OCI-LY1 (cell line): ENCODE measurements around the gene CABCOCO1.

Experiments used
- EZH2 ChIP-seq: fragments of 200-600 bp; sonication (generic), shearing (Covaris generic); IDR thresholded peaks from 2 replicates; pipeline ENCODE4 v1.8.0; 2017; ENCODE audit warnings: borderline replicate concordance, mixed run types, mild to moderate bottlenecking, antibody characterized with exemption, low read length, moderate library complexity, mixed read lengths
- TF ChIP-seq, protein P1 (sequence below): fragments of 200-600 bp; sonication (generic), shearing (Covaris generic); IDR thresholded peaks from 2 replicates; pipeline ENCODE4 v1.5.1; 2017; ENCODE audit warnings: mild to moderate bottlenecking, antibody characterized with exemption, low read length, moderate library complexity, mixed read lengths

DNA sequence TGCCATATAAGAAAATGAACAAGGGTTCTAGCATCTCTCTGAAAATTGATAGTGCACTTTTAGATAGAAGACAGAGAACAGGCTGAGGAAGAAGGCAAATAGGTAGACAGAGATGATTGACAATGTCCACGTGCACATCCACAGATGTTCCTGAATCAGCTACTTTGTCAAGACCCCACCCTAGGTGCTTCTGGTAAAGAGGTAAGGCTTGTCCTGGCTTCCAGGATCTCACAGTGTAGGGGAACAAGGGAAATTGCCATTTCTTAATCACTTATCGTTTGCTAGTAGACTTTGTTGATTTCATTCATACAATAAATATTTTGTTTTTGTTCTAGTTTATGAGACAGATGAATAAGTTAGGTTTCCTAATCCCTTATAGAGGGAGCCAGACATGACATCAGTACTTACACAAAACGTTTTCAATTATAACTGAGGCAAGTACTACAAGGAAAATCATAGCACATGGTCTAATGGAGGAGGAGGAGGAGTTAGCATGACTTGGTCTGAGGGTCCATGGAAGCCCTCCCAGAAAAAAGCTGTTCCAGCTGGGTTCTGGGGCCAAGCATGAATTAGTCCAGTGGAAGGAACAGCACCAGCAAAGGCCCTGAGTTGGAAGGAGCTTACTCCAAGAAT lies 122.9 kb downstream of the CABCOCO1 start:
- TF ChIP-seq, protein P1, sequence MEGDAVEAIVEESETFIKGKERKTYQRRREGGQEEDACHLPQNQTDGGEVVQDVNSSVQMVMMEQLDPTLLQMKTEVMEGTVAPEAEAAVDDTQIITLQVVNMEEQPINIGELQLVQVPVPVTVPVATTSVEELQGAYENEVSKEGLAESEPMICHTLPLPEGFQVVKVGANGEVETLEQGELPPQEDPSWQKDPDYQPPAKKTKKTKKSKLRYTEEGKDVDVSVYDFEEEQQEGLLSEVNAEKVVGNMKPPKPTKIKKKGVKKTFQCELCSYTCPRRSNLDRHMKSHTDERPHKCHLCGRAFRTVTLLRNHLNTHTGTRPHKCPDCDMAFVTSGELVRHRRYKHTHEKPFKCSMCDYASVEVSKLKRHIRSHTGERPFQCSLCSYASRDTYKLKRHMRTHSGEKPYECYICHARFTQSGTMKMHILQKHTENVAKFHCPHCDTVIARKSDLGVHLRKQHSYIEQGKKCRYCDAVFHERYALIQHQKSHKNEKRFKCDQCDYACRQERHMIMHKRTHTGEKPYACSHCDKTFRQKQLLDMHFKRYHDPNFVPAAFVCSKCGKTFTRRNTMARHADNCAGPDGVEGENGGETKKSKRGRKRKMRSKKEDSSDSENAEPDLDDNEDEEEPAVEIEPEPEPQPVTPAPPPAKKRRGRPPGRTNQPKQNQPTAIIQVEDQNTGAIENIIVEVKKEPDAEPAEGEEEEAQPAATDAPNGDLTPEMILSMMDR = no peak
- TF ChIP-seq EZH2 = no peak
